ENCODE data around the gene EGR2. TPM values are rescaled to one million over a fixed set of nuclear protein-coding genes. Genes with fewer than 3 reads are reported as not detected.

EGR2 gene
- total RNA-seq, 1 experiment from 2014 or later, result 2.6 TPM

GRCh38 chr10:62820586-62820985, 4.4 kb upstream of the EGR2 start:
- Mint-ChIP-seq H3K27me3 (ENCODE audit: low read depth) (peaks cover 63% of the 10 kb centered on the region), H3K27ac (no peak overlapping the region)

More at GRCh38 chr10:62820586-62820985, 4.4 kb upstream of the EGR2 start:
- H3K4me3 Mint-ChIP-seq, result no peak overlapping the region
- Histone ChIP-seq H3K9me3 (ENCODE audit: control insufficient read depth, low read depth, low read length) (no peaks in the 10 kb centered on the region), H2BK5ac (ENCODE audit: insufficient read length, low read length) (no peak overlapping the region), H2AK5ac (ENCODE audit: insufficient read length, low read length) (no peak overlapping the region), H4K91ac (ENCODE audit: insufficient read length, low read depth, low read length) (no peak overlapping the region), H3K18ac (ENCODE audit: insufficient read length, low read depth, low read length) (no peak overlapping the region), H3K79me2 (ENCODE audit: insufficient read depth, low read length) (no peaks in the 10 kb centered on the region), H3K27me3 (ENCODE audit: insufficient read depth, low read length) (peaks cover 12% of the 10 kb centered on the region; the same call in 1 of the 2 replicates), H3K4me1 (ENCODE audit: insufficient read depth, low read length) (no peaks in the 10 kb centered on the region), H4K20me1 (ENCODE audit: control insufficient read depth, insufficient read depth, insufficient read length) (no peaks in the 10 kb centered on the region), H3K23ac (ENCODE audit: insufficient read length, low read depth, low read length) (no peak overlapping the region), H2BK120ac (ENCODE audit: low read depth, low read length, poor library complexity, severe bottlenecking) (no peak overlapping the region), H3K79me1 (ENCODE audit: insufficient read depth, low read depth, low read length, poor library complexity, severe bottlenecking) (no peaks in the 10 kb centered on the region), H2BK15ac (ENCODE audit: low read depth, low read length) (no peak overlapping the region), H3K4ac (ENCODE audit: low read depth, low read length) (no peak overlapping the region), H3K9ac (ENCODE audit: extremely low read depth, insufficient read length, low read length) (no peak overlapping the region), H4K5ac (ENCODE audit: insufficient read length, low read depth, low read length) (no peak overlapping the region), H3K56ac (ENCODE audit: insufficient read length, low read depth, low read length) (no peak overlapping the region), H2AFZ (ENCODE audit: low read length) (no peak overlapping the region), H3K27ac (ENCODE audit: insufficient read length, low read depth, low read length) (no peak overlapping the region), H3K23me2 (ENCODE audit: insufficient read length, low read depth, low read length, poor library complexity, severe bottlenecking) (peaks cover 14% of the 10 kb centered on the region), H2BK12ac (ENCODE audit: insufficient read length, low read depth, low read length) (no peak overlapping the region), H3K14ac (ENCODE audit: insufficient read depth, low read length) (no peak overlapping the region), H3T11ph (ENCODE audit: low read length) (no peak overlapping the region), H4K8ac (replicated peaks; ENCODE audit: insufficient read length, low read depth, low read length) (no peak overlapping the region), H3K4me2 (ENCODE audit: insufficient read depth, insufficient read length, low read length) (no peak overlapping the region), H2BK20ac (ENCODE audit: low read depth, low read length, poor library complexity, severe bottlenecking) (no peak overlapping the region)
- DNase-seq, result no peak
- TF ChIP-seq, protein P1, sequence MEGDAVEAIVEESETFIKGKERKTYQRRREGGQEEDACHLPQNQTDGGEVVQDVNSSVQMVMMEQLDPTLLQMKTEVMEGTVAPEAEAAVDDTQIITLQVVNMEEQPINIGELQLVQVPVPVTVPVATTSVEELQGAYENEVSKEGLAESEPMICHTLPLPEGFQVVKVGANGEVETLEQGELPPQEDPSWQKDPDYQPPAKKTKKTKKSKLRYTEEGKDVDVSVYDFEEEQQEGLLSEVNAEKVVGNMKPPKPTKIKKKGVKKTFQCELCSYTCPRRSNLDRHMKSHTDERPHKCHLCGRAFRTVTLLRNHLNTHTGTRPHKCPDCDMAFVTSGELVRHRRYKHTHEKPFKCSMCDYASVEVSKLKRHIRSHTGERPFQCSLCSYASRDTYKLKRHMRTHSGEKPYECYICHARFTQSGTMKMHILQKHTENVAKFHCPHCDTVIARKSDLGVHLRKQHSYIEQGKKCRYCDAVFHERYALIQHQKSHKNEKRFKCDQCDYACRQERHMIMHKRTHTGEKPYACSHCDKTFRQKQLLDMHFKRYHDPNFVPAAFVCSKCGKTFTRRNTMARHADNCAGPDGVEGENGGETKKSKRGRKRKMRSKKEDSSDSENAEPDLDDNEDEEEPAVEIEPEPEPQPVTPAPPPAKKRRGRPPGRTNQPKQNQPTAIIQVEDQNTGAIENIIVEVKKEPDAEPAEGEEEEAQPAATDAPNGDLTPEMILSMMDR (conservative IDR thresholded peaks at IDR 0.05), result no peak
- no CpG with 5 or more reads among the region's 5 CpGs for WGBS (ENCODE audit: extremely low coverage, insufficient read length, low lambda C conversion rate)
- H3K36me3 Mint-ChIP-seq (ENCODE audit: insufficient read depth in 1 of 3, low read depth in 3 of 3), result peaks cover 0 to 1% (median 0%) of the 10 kb centered on the region in 3 experiments; a peak in 2 of 7 replicates
- H3K9me3 Mint-ChIP-seq, result peaks cover 0 to 7% of the 10 kb centered on the region in 2 experiments; a peak in 3 of 5 replicates
- peaks cover 20 to 24% of the 10 kb centered on the region in 2 experiments for H3K4me1 Mint-ChIP-seq

Data from H9 (cell line).